Measurements from ENCODE around the gene SKIL. TPM values are rescaled to one million over a fixed set of nuclear protein-coding genes. Genes with fewer than 3 reads are reported as not detected.

Gene SKIL
- total RNA-seq, 2 experiments from 2014 or later, result 16.3 to 17.5 TPM

Small RNAs within 50 kb of the gene (microRNA-seq; reads per million reads assigned to microRNA genes)
- gene MIR6828 (ENCODE audit: borderline microRNAs expressed, borderline replicate concordance), result not detected

Other genes starting within 250 kb of the SKIL start
- 10 to 100 TPM; 48.7 to 50.4 TPM for gene PHC3, start 176.0 kb upstream of the SKIL start, total RNA-seq
- 10 to 100 TPM; 20.8 to 23.0 TPM for gene PRKCI, start 135.3 kb upstream of the SKIL start, total RNA-seq
- not detected for gene CLDN11, start 61.2 kb downstream of the SKIL start, total RNA-seq
- not detected for gene SLC7A14, start 228.4 kb downstream of the SKIL start, total RNA-seq

Measured in activated naive CD4-positive, alpha-beta T cell treated with anti-CD3 and anti-CD28 coated beads for 36 hours (primary cell).